ENCODE measurements around the gene CTNNB1. TPM values are rescaled to one million over a fixed set of nuclear protein-coding genes. Genes with fewer than 3 reads are reported as not detected.

The CTNNB1 gene
- total RNA-seq, 1 donor from 2014 or later = 416 TPM

GRCh38 chr3:41234823-41235721 is 35.8 kb downstream of the CTNNB1 start:
- no peak for DNase-seq (ENCODE audit: low read depth)
- no peak for TF ChIP-seq CTCF (IDR thresholded peaks at IDR 0.05; ENCODE audit: insufficient read depth, low read length, poor library complexity, severe bottlenecking)
- H3K36me3 ChIP-seq (ENCODE audit: control insufficient read depth, insufficient read depth, low read length) = peaks cover 5% of the 10 kb centered on the region
- no peaks in the 10 kb centered on the region for H3K27me3 ChIP-seq (ENCODE audit: control insufficient read depth, insufficient read depth, low read length)
- H3K4me3 ChIP-seq (ENCODE audit: low read depth, low read length) = no peak overlapping the region

- peaks cover 5% of the 10 kb centered on the region for H3K36me3 ChIP-seq (ENCODE audit: control insufficient read depth, insufficient read depth, low read length)
- DNase-seq (ENCODE audit: low read depth) = no peak
- TF ChIP-seq CTCF (IDR thresholded peaks at IDR 0.05; ENCODE audit: insufficient read depth, low read length, poor library complexity, severe bottlenecking) = no peak
Measured at GRCh38 chr3:41236228-41236627, 36.9 kb downstream of the CTNNB1 start.

GRCh38 chr3:41237907-41238306 is 38.6 kb downstream of the CTNNB1 start:
- peaks cover 7% of the 10 kb centered on the region for H3K36me3 ChIP-seq (ENCODE audit: control insufficient read depth, insufficient read depth, low read length)

More at GRCh38 chr3:41236228-41236627, 36.9 kb downstream of the CTNNB1 start:
- no peaks in the 10 kb centered on the region for H3K27me3 ChIP-seq (ENCODE audit: control insufficient read depth, insufficient read depth, low read length)
- no peak overlapping the region for H3K4me3 ChIP-seq (ENCODE audit: low read depth, low read length)

GRCh38 chr3:41239587-41239986 is 40.3 kb downstream of the CTNNB1 start:
- Histone ChIP-seq H3K27me3 (ENCODE audit: control insufficient read depth, insufficient read depth, low read length) (no peaks in the 10 kb centered on the region), H3K36me3 (ENCODE audit: control insufficient read depth, insufficient read depth, low read length) (peaks cover 4% of the 10 kb centered on the region), H3K4me3 (ENCODE audit: low read depth, low read length) (no peak overlapping the region)
- no peak for DNase-seq (ENCODE audit: low read depth)
- TF ChIP-seq CTCF (IDR thresholded peaks at IDR 0.05; ENCODE audit: insufficient read depth, low read length, poor library complexity, severe bottlenecking) = no peak

More at GRCh38 chr3:41237907-41238306, 38.6 kb downstream of the CTNNB1 start:
- TF ChIP-seq CTCF (IDR thresholded peaks at IDR 0.05; ENCODE audit: insufficient read depth, low read length, poor library complexity, severe bottlenecking) = no peak
- no peak overlapping the region for H3K4me3 ChIP-seq (ENCODE audit: low read depth, low read length)
- no peak for DNase-seq (ENCODE audit: low read depth)
- no peaks in the 10 kb centered on the region for H3K27me3 ChIP-seq (ENCODE audit: control insufficient read depth, insufficient read depth, low read length)

- DNase-seq (ENCODE audit: low read depth) = no peak
- Histone ChIP-seq H3K4me3 (ENCODE audit: low read depth, low read length) (no peak overlapping the region), H3K27me3 (ENCODE audit: control insufficient read depth, insufficient read depth, low read length) (no peaks in the 10 kb centered on the region), H3K36me3 (ENCODE audit: control insufficient read depth, insufficient read depth, low read length) (peaks cover 4% of the 10 kb centered on the region)
- TF ChIP-seq CTCF (IDR thresholded peaks at IDR 0.05; ENCODE audit: insufficient read depth, low read length, poor library complexity, severe bottlenecking) = no peak
Measured at GRCh38 chr3:41241161-41241560, 41.9 kb downstream of the CTNNB1 start.
